Keratinocyte (primary cell): ENCODE data around the gene TBC1D14. TPM values are rescaled to one million over a fixed set of nuclear protein-coding genes. Genes with fewer than 3 reads are reported as not detected.
A peak's percentile ranks its signal among the peaks of the same experiment; 100 is the strongest.

Experiments used
- DNase-seq: peaks from one replicate; pipeline ENCODE4 v3.0.0-alpha.2; 2011; ENCODE audit warnings: low read depth, missing footprints, low spot score
- FAIRE-seq: peaks from 2 replicates; lab custom pipeline; 2011; peaks lifted over from hg19 to GRCh38; lab: Jason Lieb, UNC
- H2AFZ ChIP-seq: 2 replicates; pipeline ENCODE4 v1.6.0; 2012; ENCODE audit warnings: low read length, control low read depth, inconsistent platforms; ENCODE audit not compliant: control insufficient read depth
- H3K27ac ChIP-seq: 2 replicates; pipeline ENCODE4 v1.5.1; 2011; ENCODE audit warnings: low read length; ENCODE audit not compliant: control insufficient read depth, insufficient read depth
- H3K27me3 ChIP-seq: 3 replicates; pipeline ENCODE4 v1.6.0; 2011; ENCODE audit warnings: low read length; ENCODE audit not compliant: control insufficient read depth, insufficient read depth; ENCODE audit errors: extremely low read depth
- H3K36me3 ChIP-seq, 2 experiments: 2 replicates in 1 of 2; 3 replicates in 1 of 2; pipeline ENCODE4 v1.5.1; 2011; ENCODE audit warnings: low read length in 2 of 2, mild to moderate bottlenecking in 1 of 2; ENCODE audit not compliant: control insufficient read depth in 2 of 2, insufficient read depth in 2 of 2; ENCODE audit errors: extremely low read depth in 1 of 2
- H3K4me1 ChIP-seq: 3 replicates; pipeline ENCODE4 v1.5.1; 2011; ENCODE audit warnings: low read length; ENCODE audit not compliant: control insufficient read depth, insufficient read depth; ENCODE audit errors: extremely low read depth
- H3K4me2 ChIP-seq: 3 replicates; pipeline ENCODE4 v1.6.0; 2011; ENCODE audit warnings: low read depth, low read length; ENCODE audit not compliant: control insufficient read depth, insufficient read depth; ENCODE audit errors: extremely low read depth
- H3K4me3 ChIP-seq, 3 experiments: fragments of 200-600 bp in 1 of 3; sonication (generic) in 1 of 3; 2 replicates in 2 of 3; 3 replicates in 1 of 3; pipeline ENCODE4 v1.5.1; 2011 to 2016; ENCODE audit warnings: low read length in 3 of 3, mild to moderate bottlenecking in 3 of 3, control low read depth in 2 of 3, inconsistent platforms in 1 of 3, low read depth in 1 of 3, mixed read lengths in 1 of 3, mixed run types in 1 of 3, moderate library complexity in 1 of 3; ENCODE audit not compliant: control insufficient read depth in 2 of 3, insufficient read depth in 2 of 3; ENCODE audit errors: extremely low read depth in 1 of 3
- H3K79me2 ChIP-seq: 2 replicates; pipeline ENCODE4 v1.6.0; 2012; ENCODE audit warnings: low read length; ENCODE audit not compliant: control insufficient read depth, insufficient read depth
- H3K9ac ChIP-seq: 3 replicates; pipeline ENCODE4 v1.6.0; 2011; ENCODE audit warnings: low read length; ENCODE audit not compliant: control insufficient read depth, insufficient read depth; ENCODE audit errors: extremely low read depth
- H3K9me1 ChIP-seq: 3 replicates; pipeline ENCODE4 v1.6.0; 2011; ENCODE audit warnings: low read length; ENCODE audit not compliant: control insufficient read depth, insufficient read depth; ENCODE audit errors: extremely low read depth
- H3K9me3 ChIP-seq: 2 replicates; pipeline ENCODE4 v1.5.1; 2012; ENCODE audit warnings: low read depth, low read length; ENCODE audit not compliant: control insufficient read depth
- H4K20me1 ChIP-seq: 3 replicates; pipeline ENCODE4 v1.6.0; 2011; ENCODE audit warnings: low read length; ENCODE audit not compliant: control insufficient read depth, insufficient read depth; ENCODE audit errors: extremely low read depth
- CTCF ChIP-seq, 3 experiments: IDR thresholded peaks in 1 of 3; conservative IDR thresholded peaks in 1 of 3; optimal IDR thresholded peaks in 1 of 3; 2 replicates in 2 of 3; 3 replicates in 1 of 3; pipeline versions ENCODE3 to v1.5.1; 2011; ENCODE audit warnings: low read length in 3 of 3, mild to moderate bottlenecking in 3 of 3, moderate library complexity in 2 of 3, control low read depth in 1 of 3, inconsistent platforms in 1 of 3; ENCODE audit not compliant: insufficient read depth in 2 of 3; ENCODE audit errors: extremely low read depth in 1 of 3
- EZH2 ChIP-seq: IDR thresholded peaks from one replicate; pipeline ENCODE4 v1.6.1; 2012; ENCODE audit warnings: inconsistent platforms, mild to moderate bottlenecking, low read length, moderate library complexity
- dilution Hi-C: fragments of 300-500 bp; cut with MboI; formaldehyde crosslinking; loops from one replicate; pipeline ENCODE4 v1.7.0; 2020; ENCODE audit warnings: low sequenced_read_pairs; ENCODE audit not compliant: extremely low pct_ligation_motif_present
- polyA plus RNA-seq, 5 experiments: library from polyadenylated mRNA; depleted of rRNA in 3 of 5; stranded (reverse) in 3 of 5; stranded (forward) in 1 of 5; unstranded in 1 of 5; fragments of >200 nt; gene quantifications; 1 replicate in 1 of 5; 2 replicates in 3 of 5; 3 replicates in 1 of 5; pipeline versions ENCODE4 v1.2.1 to v1.2.3, GENCODE V29; 2011 to 2012; ENCODE audit warnings: missing spikeins in 2 of 5, low read depth in 1 of 5, low replicate concordance in 1 of 5

The TBC1D14 gene
- polyA plus RNA-seq, 1 donor (not counting 4 experiments of a cell fraction or from before 2014, with no cell fraction given) = 55.1 TPM

GRCh38 chr4:6891436-6892170 is 18.0 kb upstream of the TBC1D14 start:
- Histone ChIP-seq H3K27ac (no peak overlapping the region), H3K9ac (no peak overlapping the region), H3K4me3 (no peak overlapping the region), H3K36me3 (no peaks in the 10 kb centered on the region), H3K27me3 (no peaks in the 10 kb centered on the region), H3K4me1 (peaks cover 8% of the 10 kb centered on the region), H3K9me3 (no peaks in the 10 kb centered on the region), H2AFZ (no peak overlapping the region), H4K20me1 (no peaks in the 10 kb centered on the region), H3K79me2 (no peaks in the 10 kb centered on the region), H3K4me2 (peak overlapping the region; percentile 32), H3K9me1 (no peaks in the 10 kb centered on the region)
- no peak for DNase-seq
- TF ChIP-seq EZH2 = no peak
- no peak for FAIRE-seq
- dilution Hi-C loops = no loop called here

GRCh38 chr4:6892190-6892908 is 17.3 kb upstream of the TBC1D14 start:
- Histone ChIP-seq H3K36me3 (no peaks in the 10 kb centered on the region), H3K9ac (no peak overlapping the region), H3K79me2 (no peaks in the 10 kb centered on the region), H3K4me2 (peak overlapping the region; percentile 56), H2AFZ (peak overlapping the region; percentile 30), H3K27me3 (no peaks in the 10 kb centered on the region), H3K27ac (no peak overlapping the region), H3K9me1 (no peaks in the 10 kb centered on the region), H3K9me3 (no peaks in the 10 kb centered on the region), H4K20me1 (no peaks in the 10 kb centered on the region), H3K4me1 (peaks cover 8% of the 10 kb centered on the region), H3K4me3 (no peak overlapping the region)
- FAIRE-seq (no peak), DNase-seq (no peak)
- dilution Hi-C loops = no loop called here
- peak; percentile 15 to 46 (median 19) for TF ChIP-seq CTCF (optimal IDR thresholded peaks at IDR 0.05 in 1 of 3, IDR thresholded peaks at IDR 0.05 in 1 of 3, conservative IDR thresholded peaks at IDR 0.05 in 1 of 3; ENCODE audit: extremely low read depth in 1 of 3, insufficient read depth in 2 of 3, low read length in 3 of 3)
- TF ChIP-seq EZH2 = no peak
